RWPE1 (cell line): ENCODE results near the gene RABGGTA.

ENCODE experiments used
- CTCF ChIA-PET: fragments of 350-600 bp; sonication (Branson Sonifier 250); formaldehyde crosslinking; extraction: SDS; loops from one replicate; lab custom pipeline; 2021; lab: Yijun Ruan, JAX
- POLR2A ChIA-PET: fragments of 400-600 bp; formaldehyde crosslinking; extraction: SDS; loops from one replicate; lab custom pipeline; 2020; ENCODE audit warnings: antibody characterized with exemption; ENCODE audit not compliant: low non-redundant PET; lab: Yijun Ruan, JAX
- DNase-seq: peaks from one replicate; pipeline ENCODE4 v3.0.0; 2012; ENCODE audit warnings: low spot score
- H3K27ac ChIP-seq: fragments of 450-650 bp; 2 replicates; pipeline ENCODE4 v1.5.1; 2017
- CTCF ChIP-seq: fragments of 450-650 bp; conservative IDR thresholded peaks from 2 replicates; pipeline ENCODE4 v1.5.1; 2017; ENCODE audit warnings: low read depth, mild to moderate bottlenecking

The RABGGTA gene

GRCh38 chr14:24281636-24282035 is 10.2 kb upstream of the RABGGTA start:
- no peak for DNase-seq
- ChIA-PET POLR2A (no interaction called here), CTCF (interaction anchor here (0.6 to 1.2 kb wide), 2 partner anchors 10 to 12 kb away, joined by 3 read pairs; no protein-coding TSS in a partner anchor)
- H3K27ac ChIP-seq, result peak overlapping the region; percentile 58
- TF ChIP-seq CTCF, result no peak

GRCh38 chr14:24280797-24281460 is 9.5 kb upstream of the RABGGTA start:
- TF ChIP-seq CTCF, result no peak
- DNase-seq, result no peak

GRCh38 chr14:24279301-24280186 is 8.1 kb upstream of the RABGGTA start:
- ChIA-PET CTCF (interaction anchor here (0.6 to 3.6 kb wide), 4 partner anchors 11 to 38 kb away, joined by 3 to 15 read pairs (median 4); partner anchors contain the start of genes LTB4R2 and TINF2), POLR2A (interaction anchor here (0.7 kb wide), 1 partner anchor 9 kb away, joined by 3 read pairs; no protein-coding TSS in a partner anchor)
- peak overlapping the region; percentile 21 for H3K27ac ChIP-seq
- no peak for TF ChIP-seq CTCF
- no peak for DNase-seq

More at GRCh38 chr14:24280797-24281460, 9.5 kb upstream of the RABGGTA start:
- H3K27ac ChIP-seq, result peak overlapping the region; percentile 58
- CTCF ChIA-PET, result interaction anchor here (0.6 to 1.2 kb wide), 4 partner anchors 12 to 38 kb away, joined by 3 read pairs; no protein-coding TSS in a partner anchor
- POLR2A ChIA-PET, result no interaction called here

- ChIA-PET POLR2A (no interaction called here), CTCF (interaction anchor here (0.5 to 3.6 kb wide), 3 partner anchors 11 to 36 kb away, joined by 3 to 15 read pairs (median 5); partner anchors contain the start of gene TINF2)
Observed at GRCh38 chr14:24278424-24278823, 7.0 kb upstream of the RABGGTA start.

GRCh38 chr14:24277606-24278321 is 6.4 kb upstream of the RABGGTA start:
- H3K27ac ChIP-seq, result no peak overlapping the region; the same call in 1 of the 2 replicates
- no peak for TF ChIP-seq CTCF
- POLR2A ChIA-PET, result no interaction called here
- CTCF ChIA-PET, result interaction anchor here (0.5 to 3.6 kb wide), 4 partner anchors 11 to 36 kb away, joined by 3 to 15 read pairs (median 4); partner anchors contain the start of genes CIDEB and TINF2
- DNase-seq, result no peak

More at GRCh38 chr14:24278424-24278823, 7.0 kb upstream of the RABGGTA start:
- no peak for TF ChIP-seq CTCF
- no peak for DNase-seq
- H3K27ac ChIP-seq, result no peak overlapping the region
